Naive thymus-derived CD4-positive, alpha-beta T cell (primary cell): ENCODE results near the gene SMARCA2. TPM values are rescaled to one million over a fixed set of nuclear protein-coding genes. Genes with fewer than 3 reads are reported as not detected.
A peak's percentile ranks its signal among the peaks of the same experiment; 100 is the strongest.

Experiments
- ATAC-seq: fragments of 150-1000 bp; cut with Tn5 transposase; 2 replicates; pipeline ENCODE4 v1.10.0; 2021; ENCODE audit warnings: mild to moderate bottlenecking, moderate library complexity
- CTCF ChIA-PET: fragments of 350-600 bp; sonication (Branson Sonifier 250); formaldehyde crosslinking; loops from one replicate; lab custom pipeline; 2021; ENCODE audit warnings: antibody characterized with exemption; lab: Charles Lee
- POLR2A ChIA-PET: fragments of 350-600 bp; sonication (Branson Sonifier 250); formaldehyde crosslinking; loops from one replicate; lab custom pipeline; 2021; ENCODE audit warnings: antibody characterized with exemption, inconsistent platforms; lab: Charles Lee
- DNase-seq, 9 donors: peaks; one replicate each; pipeline versions ENCODE4 v3.0.0 to v3.0.0-alpha.2; 2020 to 2022; ENCODE audit warnings: mixed read lengths in 1 of 9
- H3K27ac ChIP-seq: one replicate; pipeline ENCODE4 v1.7.0; 2013; ENCODE audit warnings: mild to moderate bottlenecking, low read depth, low read length, moderate library complexity
- H3K27me3 ChIP-seq, 2 donors: one replicate each; pipeline ENCODE4 v1.7.0; 2013; ENCODE audit warnings: low read length in 2 of 2, mild to moderate bottlenecking in 2 of 2, moderate library complexity in 2 of 2; ENCODE audit not compliant: control insufficient read depth in 2 of 2, insufficient read depth in 2 of 2
- H3K36me3 ChIP-seq, 3 experiments: 1 replicate in 2 of 3; 2 replicates in 1 of 3; pipeline ENCODE4 v1.7.0; 2013; ENCODE audit warnings: low read length in 3 of 3, mild to moderate bottlenecking in 3 of 3, moderate library complexity in 1 of 3; ENCODE audit not compliant: insufficient read depth in 3 of 3, control insufficient read depth in 2 of 3
- H3K4me1 ChIP-seq, 2 donors: one replicate each; pipeline ENCODE4 v1.7.0; 2013; ENCODE audit warnings: low read length in 2 of 2, mild to moderate bottlenecking in 2 of 2, moderate library complexity in 1 of 2; ENCODE audit not compliant: control insufficient read depth in 2 of 2, insufficient read depth in 2 of 2
- H3K4me3 ChIP-seq: 2 replicates; pipeline ENCODE4 v1.7.0; 2013; ENCODE audit warnings: mild to moderate bottlenecking, low read length
- H3K9me3 ChIP-seq, 3 experiments: 1 replicate in 2 of 3; 2 replicates in 1 of 3; pipeline ENCODE4 v1.7.0; 2013; ENCODE audit warnings: low read length in 3 of 3; ENCODE audit not compliant: control insufficient read depth in 2 of 3
- H3K27ac Mint-ChIP-seq, 9 donors: one replicate each; pipeline ENCODE4 v1.8.0; 2020 to 2022; ENCODE audit warnings: mixed read lengths in 9 of 9, mild to moderate bottlenecking in 8 of 9, moderate library complexity in 5 of 9, inconsistent platforms in 2 of 9
- H3K27me3 Mint-ChIP-seq, 5 donors: one replicate each; pipeline ENCODE4 v1.8.0; 2021 to 2022; ENCODE audit warnings: mixed read lengths in 5 of 5, mild to moderate bottlenecking in 1 of 5
- H3K36me3 Mint-ChIP-seq, 5 donors: one replicate each; pipeline ENCODE4 v1.8.0; 2020 to 2022; ENCODE audit warnings: mixed read lengths in 5 of 5, mild to moderate bottlenecking in 3 of 5, inconsistent platforms in 1 of 5
- H3K4me1 Mint-ChIP-seq, 7 donors: one replicate each; pipeline ENCODE4 v1.8.0; 2020 to 2022; ENCODE audit warnings: mixed read lengths in 7 of 7, mild to moderate bottlenecking in 3 of 7, inconsistent platforms in 1 of 7
- H3K4me3 Mint-ChIP-seq, 10 donors: one replicate each; pipeline ENCODE4 v1.8.0; 2020 to 2022; ENCODE audit warnings: mild to moderate bottlenecking in 10 of 10, mixed read lengths in 10 of 10, moderate library complexity in 6 of 10, inconsistent platforms in 2 of 10
- H3K9me3 Mint-ChIP-seq, 11 donors: one replicate each; pipeline ENCODE4 v1.8.0; 2020 to 2022; ENCODE audit warnings: mixed read lengths in 11 of 11, mild to moderate bottlenecking in 4 of 11, inconsistent platforms in 1 of 11, moderate library complexity in 1 of 11
- intact Hi-C, 2 donors: fragments of 100-400 bp; cut with micrococcal nuclease; formaldehyde crosslinking; loops; one replicate each; pipeline ENCODE4 v1.15.1; 2023
- polyA plus RNA-seq, 2 donors: library from polyadenylated mRNA; unstranded; fragments of 300-500 nt; fragmentation: Illumina TruSeq; gene quantifications; one replicate each; pipeline ENCODE4 v1.2.3, GENCODE V29; 2021
- total RNA-seq, 6 experiments: library from RNA in 5 of 6; stranded (reverse) in 5 of 6; gene quantifications; 1 replicate in 5 of 6; 2 replicates in 1 of 6; pipeline ENCODE4 v1.2.3 and lab custom pipeline; 2021 to 2026

SMARCA2 gene
- total and polyA plus RNA-seq, 7 experiments from 2014 or later = 37.1 to 294 (median 256) TPM

- Histone ChIP-seq H3K9me3 (no peaks in the 10 kb centered on the region), H3K27ac (no peak overlapping the region), H3K4me1 (no peaks in the 10 kb centered on the region), H3K36me3 (no peaks in the 10 kb centered on the region), H3K4me3 (no peak overlapping the region), H3K27me3 (no peaks in the 10 kb centered on the region)
- peaks cover 0 to 7% (median 0%) of the 10 kb centered on the region in 5 donors for H3K27me3 Mint-ChIP-seq
- intact Hi-C loops = no loop called here
- ChIA-PET POLR2A (no interaction called here), CTCF (interaction anchor here (0.6 kb wide), 1 partner anchor 88 kb away, joined by 3 read pairs; no protein-coding TSS in a partner anchor)
- no peaks in the 10 kb centered on the region for H3K9me3 Mint-ChIP-seq
- no peak overlapping the region for H3K27ac Mint-ChIP-seq
- ATAC-seq (no peak), DNase-seq (no peak)
- H3K36me3 Mint-ChIP-seq = no peaks in the 10 kb centered on the region
- H3K4me3 Mint-ChIP-seq = no peak overlapping the region
- no peaks in the 10 kb centered on the region for H3K4me1 Mint-ChIP-seq
Measured at GRCh38 chr9:1978941-1979340, 36.2 kb upstream of the SMARCA2 start.

GRCh38 chr9:1979741-1980367 lies 35.3 kb upstream of the SMARCA2 start:
- no peak overlapping the region for H3K27ac ChIP-seq
- no peak overlapping the region for H3K4me3 Mint-ChIP-seq
- ATAC-seq (no peak), DNase-seq (no peak)
- ChIA-PET POLR2A (interaction anchor here (1.6 kb wide), 1 partner anchor 38 kb away, joined by 3 read pairs; no protein-coding TSS in a partner anchor), CTCF (no interaction called here)
- H3K9me3 ChIP-seq = no peaks in the 10 kb centered on the region
- no peak overlapping the region for H3K4me3 ChIP-seq
- H3K27me3 Mint-ChIP-seq = peaks cover 0 to 3% (median 0%) of the 10 kb centered on the region in 5 donors
- no peaks in the 10 kb centered on the region for H3K36me3 ChIP-seq
- no peaks in the 10 kb centered on the region for H3K4me1 Mint-ChIP-seq
- no peaks in the 10 kb centered on the region for H3K27me3 ChIP-seq
- H3K36me3 Mint-ChIP-seq = no peaks in the 10 kb centered on the region
- H3K9me3 Mint-ChIP-seq = no peaks in the 10 kb centered on the region
- intact Hi-C loops = no loop called here
- H3K27ac Mint-ChIP-seq = no peak overlapping the region
- no peaks in the 10 kb centered on the region for H3K4me1 ChIP-seq

GRCh38 chr9:1980387-1980786 lies 34.8 kb upstream of the SMARCA2 start:
- H3K36me3 Mint-ChIP-seq = no peaks in the 10 kb centered on the region
- no peaks in the 10 kb centered on the region for H3K9me3 Mint-ChIP-seq
- Histone ChIP-seq H3K9me3 (no peaks in the 10 kb centered on the region), H3K27ac (no peak overlapping the region), H3K4me1 (no peaks in the 10 kb centered on the region), H3K36me3 (no peaks in the 10 kb centered on the region), H3K4me3 (no peak overlapping the region), H3K27me3 (no peaks in the 10 kb centered on the region)
- H3K27ac Mint-ChIP-seq = no peak overlapping the region
- peaks cover 0 to 3% (median 0%) of the 10 kb centered on the region in 5 donors for H3K27me3 Mint-ChIP-seq
- ChIA-PET CTCF (no interaction called here), POLR2A (interaction anchor here (1.6 kb wide), 1 partner anchor 37 kb away, joined by 3 read pairs; no protein-coding TSS in a partner anchor)
- H3K4me3 Mint-ChIP-seq = no peak overlapping the region
- intact Hi-C loops = no loop called here
- DNase-seq = no peak
- no peaks in the 10 kb centered on the region for H3K4me1 Mint-ChIP-seq
- no peak for ATAC-seq

GRCh38 chr9:1982074-1982473 lies 33.1 kb upstream of the SMARCA2 start:
- Mint-ChIP-seq H3K27me3 (peaks cover 0 to 17% (median 7%) of the 10 kb centered on the region in 5 donors), H3K27ac (no peak overlapping the region), H3K9me3 (no peaks in the 10 kb centered on the region), H3K36me3 (no peaks in the 10 kb centered on the region), H3K4me1 (no peaks in the 10 kb centered on the region), H3K4me3 (no peak overlapping the region)
- no peak overlapping the region for H3K4me3 ChIP-seq
- DNase-seq (no peak), ATAC-seq (no peak)
- ChIA-PET CTCF (no interaction called here), POLR2A (no interaction called here)
- H3K27me3 ChIP-seq = no peaks in the 10 kb centered on the region
- H3K27ac ChIP-seq = no peak overlapping the region
- H3K9me3 ChIP-seq = no peaks in the 10 kb centered on the region
- no peaks in the 10 kb centered on the region for H3K4me1 ChIP-seq
- no peaks in the 10 kb centered on the region for H3K36me3 ChIP-seq
- intact Hi-C loops = no loop called here

GRCh38 chr9:1986341-1986740 lies 28.8 kb upstream of the SMARCA2 start:
- Mint-ChIP-seq H3K4me1 (no peaks in the 10 kb centered on the region), H3K27me3 (peaks cover 0 to 37% (median 7%) of the 10 kb centered on the region in 5 donors), H3K4me3 (no peak overlapping the region), H3K27ac (no peak overlapping the region), H3K9me3 (peaks cover 0 to 3% (median 0%) of the 10 kb centered on the region in 11 donors), H3K36me3 (no peaks in the 10 kb centered on the region)
- peaks cover 0 to 3% of the 10 kb centered on the region in 2 donors for H3K27me3 ChIP-seq
- intact Hi-C loops = no loop called here
- ChIA-PET POLR2A (no interaction called here), CTCF (no interaction called here)
- H3K27ac ChIP-seq = no peak overlapping the region
- H3K36me3 ChIP-seq = no peaks in the 10 kb centered on the region
- ATAC-seq = no peak
- no peaks in the 10 kb centered on the region for H3K4me1 ChIP-seq
- H3K4me3 ChIP-seq = no peak overlapping the region
- DNase-seq = no peak
- no peaks in the 10 kb centered on the region for H3K9me3 ChIP-seq

GRCh38 chr9:1989500-1989899 lies 25.6 kb upstream of the SMARCA2 start:
- Mint-ChIP-seq H3K36me3 (no peaks in the 10 kb centered on the region), H3K4me3 (no peak overlapping the region), H3K9me3 (peaks cover 0 to 3% (median 0%) of the 10 kb centered on the region in 11 donors), H3K4me1 (no peaks in the 10 kb centered on the region), H3K27me3 (peaks cover 0 to 34% (median 7%) of the 10 kb centered on the region in 5 donors), H3K27ac (no peak overlapping the region)
- Histone ChIP-seq H3K27me3 (peaks cover 0 to 3% of the 10 kb centered on the region in 2 donors), H3K4me1 (no peaks in the 10 kb centered on the region), H3K4me3 (no peak overlapping the region), H3K36me3 (no peaks in the 10 kb centered on the region), H3K27ac (no peak overlapping the region), H3K9me3 (no peaks in the 10 kb centered on the region)
- ATAC-seq (no peak), DNase-seq (no peak)
- intact Hi-C loops = no loop called here
- ChIA-PET CTCF (no interaction called here), POLR2A (interaction anchor here (1.4 kb wide), 1 partner anchor 31 kb away, joined by 4 read pairs; no protein-coding TSS in a partner anchor)

- Histone ChIP-seq H3K9me3 (no peaks in the 10 kb centered on the region), H3K27me3 (no peaks in the 10 kb centered on the region), H3K27ac (no peak overlapping the region), H3K36me3 (no peaks in the 10 kb centered on the region), H3K4me3 (no peak overlapping the region), H3K4me1 (no peaks in the 10 kb centered on the region)
- no peak overlapping the region for H3K27ac Mint-ChIP-seq
- DNase-seq (no peak), ATAC-seq (peak; percentile 51)
- ChIA-PET CTCF (no interaction called here), POLR2A (no interaction called here)
- no peaks in the 10 kb centered on the region for H3K4me1 Mint-ChIP-seq
- peaks cover 0 to 16% (median 0%) of the 10 kb centered on the region in 5 donors for H3K27me3 Mint-ChIP-seq
- H3K9me3 Mint-ChIP-seq = no peaks in the 10 kb centered on the region
- intact Hi-C loops = no loop called here
- no peak overlapping the region for H3K4me3 Mint-ChIP-seq
- H3K36me3 Mint-ChIP-seq = no peaks in the 10 kb centered on the region
Measured at GRCh38 chr9:1994180-1994579, 21.0 kb upstream of the SMARCA2 start.
